ENCODE results near the gene BICDL1. TPM values are rescaled to one million over a fixed set of nuclear protein-coding genes. Genes with fewer than 3 reads are reported as not detected.

The BICDL1 gene
- polyA plus RNA-seq, 1 of the 3 experiments (the other 2 are of a cell fraction), result 0.35 TPM

DNA sequence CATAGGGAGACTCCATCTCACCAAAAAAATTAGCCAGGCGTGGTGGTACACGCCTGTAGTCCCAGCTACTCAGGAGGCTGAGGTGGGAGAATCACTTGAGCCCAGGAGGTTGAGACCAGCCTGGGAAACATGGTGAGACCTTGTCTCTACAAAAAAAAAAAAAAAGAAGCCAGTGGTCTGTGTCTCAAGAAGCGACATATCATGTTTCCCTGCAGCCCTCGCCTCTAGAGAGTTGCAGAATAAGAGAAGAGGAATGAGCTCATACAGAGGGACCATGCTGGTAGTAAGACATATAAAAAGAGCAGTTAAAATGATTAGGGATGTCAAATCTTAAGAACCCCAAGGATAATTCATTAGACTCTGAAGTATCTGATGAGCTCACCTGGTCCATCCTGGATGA is 39.4 kb upstream of the BICDL1 start:
- ChIA-PET CTCF (interaction anchor here (1.4 to 2.3 kb wide), 2 partner anchors 10 to 290 kb away, joined by 4 to 7 read pairs; no protein-coding TSS in a partner anchor), POLR2A (no interaction called here)
- no peak overlapping the region for H3K4me2 ChIP-seq
- no peaks in the 10 kb centered on the region for H4K20me1 ChIP-seq (ENCODE audit: insufficient read depth)
- WGBS (ENCODE audit: low lambda C conversion rate), result 41% methylated on average over 4 of the region's 4 CpGs
- no peak overlapping the region for H2AFZ ChIP-seq (ENCODE audit: low read depth)
- H3K9me2 ChIP-seq, result no peaks in the 10 kb centered on the region
- no peaks in the 10 kb centered on the region for H3K36me3 ChIP-seq (replicated peaks in 1 of 2; ENCODE audit: control insufficient read depth in 1 of 2, insufficient read depth in 2 of 2, low read length in 1 of 2)
- no peak for TF ChIP-seq FOSL2 (IDR thresholded peaks at IDR 0.05; ENCODE audit: borderline replicate concordance, low read depth)
- no peak for TF ChIP-seq MEF2A (IDR thresholded peaks at IDR 0.05; ENCODE audit: borderline replicate concordance, low read depth)
- TF ChIP-seq RCOR1 (IDR thresholded peaks at IDR 0.05; ENCODE audit: low read length), result no peak
- no peak for TF ChIP-seq CTCF (IDR thresholded peaks at IDR 0.05)
- H3K9me3 ChIP-seq, result no peaks in the 10 kb centered on the region
- no peak overlapping the region for H3K4me3 ChIP-seq (ENCODE audit: low read depth in 2 of 2, low read length in 1 of 2)
- no peaks in the 10 kb centered on the region for H3K4me1 ChIP-seq (ENCODE audit: control insufficient read depth in 1 of 2, insufficient read depth in 2 of 2, low read depth in 1 of 2, low read length in 1 of 2)
- no peak overlapping the region for H3K27ac ChIP-seq (ENCODE audit: low read depth in 2 of 2, low read length in 1 of 2)
- peaks cover 8% of the 10 kb centered on the region; the same call in 1 of the 2 replicates for H3K27me3 ChIP-seq (ENCODE audit: insufficient read depth)
- no peaks in the 10 kb centered on the region for H3K79me2 ChIP-seq (ENCODE audit: insufficient read depth)
- H3F3A ChIP-seq (replicated peaks; ENCODE audit: insufficient read depth), result no peaks in the 10 kb centered on the region
- H3K9ac ChIP-seq, result no peak overlapping the region
- no peak for DNase-seq

DNA sequence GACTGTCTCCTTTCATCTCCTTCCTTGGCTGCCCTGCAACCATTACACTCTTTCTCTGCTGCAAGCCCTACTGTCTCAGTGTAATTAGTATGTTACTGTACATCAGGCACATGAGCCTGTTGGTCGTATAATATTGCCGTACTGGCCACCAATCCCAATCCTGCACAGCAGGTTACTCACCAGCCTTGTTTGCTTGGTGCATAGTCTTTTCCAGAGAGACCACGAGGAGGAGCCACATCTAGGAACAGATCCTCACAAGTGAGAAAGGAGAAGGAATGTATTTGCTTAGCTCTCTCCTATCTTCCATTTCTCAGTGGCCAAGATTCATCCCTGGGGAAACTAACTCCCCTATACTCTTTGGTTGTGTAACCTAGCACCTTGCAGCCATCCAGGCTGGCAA is 33.0 kb upstream of the BICDL1 start:
- Histone ChIP-seq H3K36me3 (replicated peaks in 1 of 2; ENCODE audit: control insufficient read depth in 1 of 2, insufficient read depth in 2 of 2, low read length in 1 of 2) (no peaks in the 10 kb centered on the region), H3K9me2 (no peaks in the 10 kb centered on the region), H3K4me3 (ENCODE audit: low read depth in 2 of 2, low read length in 1 of 2) (no peak overlapping the region), H4K20me1 (ENCODE audit: insufficient read depth) (no peaks in the 10 kb centered on the region), H3F3A (replicated peaks; ENCODE audit: insufficient read depth) (no peaks in the 10 kb centered on the region), H3K4me2 (no peak overlapping the region), H2AFZ (ENCODE audit: low read depth) (no peak overlapping the region), H3K27me3 (ENCODE audit: insufficient read depth) (no peaks in the 10 kb centered on the region), H3K9ac (no peak overlapping the region), H3K9me3 (no peaks in the 10 kb centered on the region), H3K79me2 (ENCODE audit: insufficient read depth) (no peaks in the 10 kb centered on the region), H3K27ac (ENCODE audit: low read depth in 2 of 2, low read length in 1 of 2) (no peak overlapping the region), H3K4me1 (ENCODE audit: control insufficient read depth in 1 of 2, insufficient read depth in 2 of 2, low read depth in 1 of 2, low read length in 1 of 2) (no peaks in the 10 kb centered on the region)
- ChIA-PET POLR2A (no interaction called here), CTCF (no interaction called here)
- TF ChIP-seq SMC3 (IDR thresholded peaks at IDR 0.05; ENCODE audit: low read depth, low read length) (no peak), FOSL2 (IDR thresholded peaks at IDR 0.05; ENCODE audit: borderline replicate concordance, low read depth) (no peak), RXRA (IDR thresholded peaks at IDR 0.05; ENCODE audit: borderline replicate concordance, low read depth) (no peak), TAF1 (IDR thresholded peaks at IDR 0.05; ENCODE audit: borderline replicate concordance, low read depth, low read length) (no peak), POLR2AphosphoS5 (IDR thresholded peaks at IDR 0.05; ENCODE audit: low read depth, low read length) (no peak), SIN3A (IDR thresholded peaks at IDR 0.05; ENCODE audit: borderline replicate concordance, low read depth, low read length) (no peak), MXI1 (IDR thresholded peaks at IDR 0.05; ENCODE audit: low read depth, low read length) (no peak), FOXJ3 (CRISPR knock-in tag; IDR thresholded peaks at IDR 0.05) (no peak), FOXM1 (IDR thresholded peaks at IDR 0.05; ENCODE audit: low read depth) (no peak), RFX5 (IDR thresholded peaks at IDR 0.05; ENCODE audit: low read length) (no peak), ELF1 (IDR thresholded peaks at IDR 0.05) (no peak), TEAD4 (IDR thresholded peaks at IDR 0.05; ENCODE audit: borderline replicate concordance, insufficient read depth) (no peak), GATA2 (CRISPR knock-in tag; IDR thresholded peaks at IDR 0.05) (no peak), ZBTB33 (IDR thresholded peaks at IDR 0.05; ENCODE audit: borderline replicate concordance, low read depth) (no peak)
- TF ChIP-seq, protein P1, sequence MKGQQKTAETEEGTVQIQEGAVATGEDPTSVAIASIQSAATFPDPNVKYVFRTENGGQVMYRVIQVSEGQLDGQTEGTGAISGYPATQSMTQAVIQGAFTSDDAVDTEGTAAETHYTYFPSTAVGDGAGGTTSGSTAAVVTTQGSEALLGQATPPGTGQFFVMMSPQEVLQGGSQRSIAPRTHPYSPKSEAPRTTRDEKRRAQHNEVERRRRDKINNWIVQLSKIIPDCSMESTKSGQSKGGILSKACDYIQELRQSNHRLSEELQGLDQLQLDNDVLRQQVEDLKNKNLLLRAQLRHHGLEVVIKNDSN (IDR thresholded peaks at IDR 0.05; ENCODE audit: borderline replicate concordance, low read depth), result no peak
- no peak for DNase-seq
- WGBS (ENCODE audit: low lambda C conversion rate), result 22% methylated on average over 3 of the region's 3 CpGs
